Measurements from ENCODE around the gene NGB.
"Not testable (repeated sequence)": the region's sequence is repeated elsewhere in the genome, so short reads cannot be mapped to it uniquely, and the experiment has no call there.

The NGB gene

GRCh38 chr14:77290705-77291104, 19.7 kb upstream of the NGB start:
- DNase-seq = no peak

GRCh38 chr14:77286576-77286975, 15.6 kb upstream of the NGB start:
- no peak for DNase-seq

- no peak for DNase-seq
Observed at GRCh38 chr14:77284466-77284865, 13.5 kb upstream of the NGB start.

- DNase-seq = no peak
Observed at GRCh38 chr14:77284066-77284465, 13.1 kb upstream of the NGB start.

- no peak for DNase-seq
Observed at GRCh38 chr14:77281852-77282410, 10.9 kb upstream of the NGB start.

GRCh38 chr14:77280921-77281320, 9.9 kb upstream of the NGB start:
- not testable (repeated sequence) for DNase-seq

GRCh38 chr14:77279719-77280118, 8.7 kb upstream of the NGB start:
- no peak for DNase-seq

- DNase-seq = no peak
Observed at GRCh38 chr14:77278461-77279230, 7.6 kb upstream of the NGB start.

- no peak for DNase-seq
Observed at GRCh38 chr14:77276959-77277358, 6.0 kb upstream of the NGB start.

- no peak for DNase-seq
Observed at GRCh38 chr14:77276295-77276935, 5.4 kb upstream of the NGB start.

GRCh38 chr14:77275601-77276017, 4.6 kb upstream of the NGB start:
- DNase-seq = no peak

- DNase-seq = no peak
Observed at GRCh38 chr14:77275041-77275580, 4.1 kb upstream of the NGB start.

- no peak for DNase-seq
Observed at GRCh38 chr14:77273796-77274195, 2.8 kb upstream of the NGB start.

GRCh38 chr14:77272261-77272660, 1.3 kb upstream of the NGB start:
- no peak for DNase-seq

GRCh38 chr14:77270361-77271112, 469 bp downstream of the NGB start:
- no peak for DNase-seq

GRCh38 chr14:77268989-77269600, 1.9 kb downstream of the NGB start:
- DNase-seq = no peak

GRCh38 chr14:77267937-77268699, 2.9 kb downstream of the NGB start:
- no peak for DNase-seq

- no peak for DNase-seq
Observed at GRCh38 chr14:77266336-77266735, 4.7 kb downstream of the NGB start.

- DNase-seq = no peak
Observed at GRCh38 chr14:77265561-77266335, 5.3 kb downstream of the NGB start.

GRCh38 chr14:77265187-77265515, 5.9 kb downstream of the NGB start:
- DNase-seq = no peak

GRCh38 chr14:77264466-77265186, 6.4 kb downstream of the NGB start:
- no peak for DNase-seq
